ENCODE measurements around the gene PRIMA1.

PRIMA1 gene

DNA sequence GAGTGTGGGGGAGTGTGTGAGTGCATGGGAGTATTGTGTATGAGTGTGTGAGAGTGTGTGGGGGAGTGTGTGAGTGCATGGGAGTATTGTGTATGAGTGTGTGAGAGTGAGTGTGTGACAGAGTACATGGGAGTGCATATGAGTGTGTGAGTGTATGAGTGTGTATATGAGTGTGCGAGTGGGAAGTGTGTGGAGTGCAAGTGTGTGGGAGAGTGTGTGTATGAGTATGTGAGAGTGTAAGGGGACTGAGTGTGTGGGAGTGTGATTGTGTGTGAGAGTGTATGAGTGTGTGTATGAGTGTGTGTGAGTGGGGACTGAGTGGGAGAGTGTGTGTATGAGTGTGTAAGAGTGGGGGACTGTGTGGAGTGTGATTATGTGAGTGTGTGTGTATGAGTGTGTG is 40.7 kb downstream of the PRIMA1 start:
- TF ChIP-seq CTCF (IDR thresholded peaks at IDR 0.05; ENCODE audit: borderline replicate concordance, insufficient read depth, low read depth, low read length), result no peak
- no peak overlapping the region for H3K4me3 ChIP-seq (ENCODE audit: low read depth, low read length)

GRCh38 chr14:93747102-93747501 is 41.2 kb downstream of the PRIMA1 start:
- no peak overlapping the region for H3K4me3 ChIP-seq (ENCODE audit: low read depth, low read length)
- TF ChIP-seq CTCF (IDR thresholded peaks at IDR 0.05; ENCODE audit: borderline replicate concordance, insufficient read depth, low read depth, low read length), result no peak

DNA sequence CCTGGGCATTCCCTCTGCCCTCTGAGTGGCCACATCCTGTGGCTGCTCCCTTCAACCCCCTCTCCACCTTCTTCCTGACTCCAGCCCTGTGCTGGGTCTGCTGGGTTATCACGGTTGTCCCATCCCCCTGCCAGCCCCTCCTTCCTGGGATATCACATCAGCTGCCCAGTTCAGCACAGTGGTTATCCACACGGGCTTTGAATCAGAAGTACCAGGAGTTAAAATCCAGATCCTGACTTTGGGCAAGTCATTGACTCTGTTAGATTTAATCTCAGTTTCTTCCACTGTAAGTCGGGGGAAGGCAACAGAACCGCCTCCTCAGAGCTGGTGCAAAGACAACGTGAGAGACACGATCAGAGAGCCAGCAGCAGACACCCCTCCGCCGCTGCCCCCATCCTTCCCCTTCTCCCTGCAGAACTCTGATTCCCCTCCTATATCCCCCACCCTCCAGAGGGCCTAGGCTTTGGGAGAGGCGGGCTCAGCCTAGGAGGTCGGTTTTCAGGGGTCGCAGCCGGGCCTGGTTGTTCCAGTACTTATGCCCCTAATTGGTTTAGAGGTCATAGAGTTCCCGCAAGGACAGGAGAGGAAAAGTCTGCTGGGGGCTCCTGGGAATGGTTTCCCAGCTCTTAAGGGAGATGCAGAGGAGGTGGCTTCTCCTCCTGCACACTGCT is 42.5 kb downstream of the PRIMA1 start:
- H3K4me3 ChIP-seq (ENCODE audit: low read depth, low read length), result no peak overlapping the region
- no peak for TF ChIP-seq CTCF (IDR thresholded peaks at IDR 0.05; ENCODE audit: borderline replicate concordance, insufficient read depth, low read depth, low read length)

DNA sequence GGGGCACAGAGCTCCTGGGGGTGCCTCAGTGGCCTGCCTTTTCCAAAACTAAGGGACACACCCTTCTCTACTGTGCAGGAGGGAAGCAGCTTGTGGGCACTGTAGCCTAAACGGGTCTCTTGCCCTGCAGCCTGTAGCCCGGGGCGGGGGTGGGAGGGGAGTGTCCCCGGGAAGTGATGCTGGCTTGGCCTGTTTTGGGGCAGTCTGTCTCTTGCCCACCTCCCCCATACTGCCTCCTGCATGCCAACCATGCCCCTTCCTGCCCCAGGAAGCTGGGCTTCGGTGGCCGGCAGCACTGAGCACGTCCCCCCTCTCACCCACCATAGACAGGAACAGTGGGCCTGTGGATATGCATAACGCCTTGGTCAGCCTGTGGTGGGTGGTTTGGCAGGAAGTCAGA is 43.4 kb downstream of the PRIMA1 start:
- no peak for TF ChIP-seq CTCF (IDR thresholded peaks at IDR 0.05; ENCODE audit: borderline replicate concordance, insufficient read depth, low read depth, low read length)
- no peak overlapping the region for H3K4me3 ChIP-seq (ENCODE audit: low read depth, low read length)

DNA sequence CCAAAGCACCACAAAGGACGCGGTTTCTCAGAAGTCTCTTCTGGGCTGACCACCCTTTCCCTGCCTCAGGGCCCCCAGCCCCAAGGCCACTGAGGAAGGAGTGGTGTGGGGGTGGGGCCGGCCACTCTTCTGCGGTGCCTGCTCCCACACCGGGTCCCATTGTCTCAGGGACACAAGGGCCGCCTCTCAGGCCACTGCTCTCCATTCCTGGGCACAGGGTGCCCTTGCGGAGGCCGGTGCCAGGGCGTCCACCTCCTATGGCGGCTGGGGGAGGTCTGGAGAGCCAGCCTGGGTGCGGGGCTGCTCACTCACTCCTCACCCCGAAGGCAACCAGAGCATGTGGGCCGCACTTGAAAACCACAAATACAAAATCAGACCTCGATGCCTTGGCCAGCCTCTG is 44.1 kb downstream of the PRIMA1 start:
- no peak for TF ChIP-seq CTCF (IDR thresholded peaks at IDR 0.05; ENCODE audit: borderline replicate concordance, insufficient read depth, low read depth, low read length)
- H3K4me3 ChIP-seq (ENCODE audit: low read depth, low read length), result no peak overlapping the region

DNA sequence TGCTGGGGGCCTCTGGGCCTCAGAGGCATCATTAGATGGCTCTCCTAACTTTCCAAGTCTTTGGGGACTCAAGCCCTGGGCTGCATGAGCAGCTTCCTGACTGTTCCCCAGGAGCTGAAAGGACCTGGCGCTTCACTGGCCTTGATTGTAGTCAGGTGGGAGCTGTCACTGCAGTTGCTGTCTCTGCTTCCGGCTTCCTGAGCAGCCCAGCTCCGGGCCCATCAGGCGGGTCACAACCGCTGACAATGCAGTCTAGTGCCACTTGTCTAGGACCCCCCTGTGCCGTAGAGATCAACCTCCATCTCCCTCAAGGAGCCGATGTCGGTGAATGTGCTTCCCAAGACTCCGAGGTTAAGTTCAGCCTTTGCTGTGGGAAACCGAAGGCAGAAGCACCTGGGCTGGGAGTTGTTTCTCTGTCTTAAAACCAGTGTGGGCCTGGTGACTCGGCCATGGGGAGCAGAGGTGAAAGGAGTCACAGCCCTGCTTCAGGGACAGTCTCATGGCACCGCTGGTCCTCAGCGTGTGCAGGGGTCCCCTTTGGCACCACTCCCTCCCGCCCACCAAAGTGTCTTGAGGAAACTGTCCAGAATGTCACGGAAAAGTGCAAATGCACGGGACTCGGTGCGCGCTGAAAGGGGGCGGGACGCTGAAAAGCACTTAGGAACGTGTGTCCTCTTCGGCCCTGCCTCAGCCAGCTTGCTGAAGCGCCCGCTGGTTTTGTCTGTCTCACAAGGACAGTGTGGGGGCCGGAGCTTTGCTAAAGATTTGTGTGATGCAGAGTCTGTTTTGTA is 44.8 kb downstream of the PRIMA1 start:
- no peak overlapping the region for H3K4me3 ChIP-seq (ENCODE audit: low read depth, low read length)
- no peak for TF ChIP-seq CTCF (IDR thresholded peaks at IDR 0.05; ENCODE audit: borderline replicate concordance, insufficient read depth, low read depth, low read length)

DNA sequence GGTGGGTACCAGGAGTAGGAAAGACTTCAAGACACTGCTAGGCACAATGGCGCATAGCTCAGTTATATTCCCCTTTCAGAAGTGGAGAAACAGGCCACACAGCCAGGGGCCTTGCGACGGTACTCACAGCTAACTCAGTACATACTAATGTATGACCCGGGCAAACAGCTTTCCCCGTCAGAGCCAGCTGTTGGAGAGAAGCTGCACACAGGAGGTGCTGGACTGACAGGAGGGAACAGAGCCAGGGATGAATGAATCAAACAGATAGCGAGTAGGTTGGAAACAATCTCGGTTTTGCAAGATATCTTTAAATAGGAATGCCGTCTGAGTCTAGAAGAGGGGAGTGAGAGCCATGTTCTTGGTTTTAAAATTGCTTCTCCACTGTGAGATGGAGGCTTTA is 45.5 kb downstream of the PRIMA1 start:
- TF ChIP-seq CTCF (IDR thresholded peaks at IDR 0.05; ENCODE audit: borderline replicate concordance, insufficient read depth, low read depth, low read length), result no peak
- no peak overlapping the region for H3K4me3 ChIP-seq (ENCODE audit: low read depth, low read length)
